Measurements from ENCODE around the gene PSMC3. TPM values are rescaled to one million over a fixed set of nuclear protein-coding genes. Genes with fewer than 3 reads are reported as not detected.

The PSMC3 gene
- total RNA-seq, 2 experiments from 2014 or later = 137 to 140 TPM

DNA sequence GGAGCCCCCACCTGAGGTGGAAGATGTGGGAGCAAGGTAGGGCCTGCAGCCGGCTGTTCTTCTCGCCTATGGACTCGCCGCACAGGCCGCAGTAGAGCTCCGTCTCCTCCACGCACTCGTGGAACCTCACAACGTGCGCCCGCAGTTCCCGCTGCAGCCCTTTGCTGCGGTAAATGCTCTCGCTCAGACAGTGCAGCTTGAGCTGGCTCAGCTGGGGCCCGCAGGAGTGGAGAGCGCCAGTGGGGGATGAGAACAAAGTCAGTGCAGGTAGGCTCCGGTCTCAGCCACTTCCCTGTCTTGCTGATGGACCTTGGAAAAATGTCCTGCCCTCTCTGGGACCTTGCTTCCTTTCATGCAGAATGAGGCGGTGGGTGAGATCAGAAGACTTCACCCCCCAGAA is 12.5 kb upstream of the PSMC3 start:
- Mint-ChIP-seq H3K4me3 (no peak overlapping the region), H3K27ac (no peak overlapping the region), H3K4me1 (ENCODE audit: low read depth) (peaks cover 6% of the 10 kb centered on the region), H3K9me3 (no peaks in the 10 kb centered on the region), H3K27me3 (no peaks in the 10 kb centered on the region), H3K36me3 (ENCODE audit: low read depth) (no peaks in the 10 kb centered on the region)
- intact Hi-C loops (cut with micrococcal nuclease) = no loop called here
- ChIA-PET POLR2A (interaction anchor here (2.6 kb wide), 1 partner anchor 12 kb away, joined by 12 read pairs; the partner anchor contains the start of gene PSMC3), CTCF (no interaction called here)
- no peak for ATAC-seq
- DNase-seq = no peak
- TF ChIP-seq, protein P1, sequence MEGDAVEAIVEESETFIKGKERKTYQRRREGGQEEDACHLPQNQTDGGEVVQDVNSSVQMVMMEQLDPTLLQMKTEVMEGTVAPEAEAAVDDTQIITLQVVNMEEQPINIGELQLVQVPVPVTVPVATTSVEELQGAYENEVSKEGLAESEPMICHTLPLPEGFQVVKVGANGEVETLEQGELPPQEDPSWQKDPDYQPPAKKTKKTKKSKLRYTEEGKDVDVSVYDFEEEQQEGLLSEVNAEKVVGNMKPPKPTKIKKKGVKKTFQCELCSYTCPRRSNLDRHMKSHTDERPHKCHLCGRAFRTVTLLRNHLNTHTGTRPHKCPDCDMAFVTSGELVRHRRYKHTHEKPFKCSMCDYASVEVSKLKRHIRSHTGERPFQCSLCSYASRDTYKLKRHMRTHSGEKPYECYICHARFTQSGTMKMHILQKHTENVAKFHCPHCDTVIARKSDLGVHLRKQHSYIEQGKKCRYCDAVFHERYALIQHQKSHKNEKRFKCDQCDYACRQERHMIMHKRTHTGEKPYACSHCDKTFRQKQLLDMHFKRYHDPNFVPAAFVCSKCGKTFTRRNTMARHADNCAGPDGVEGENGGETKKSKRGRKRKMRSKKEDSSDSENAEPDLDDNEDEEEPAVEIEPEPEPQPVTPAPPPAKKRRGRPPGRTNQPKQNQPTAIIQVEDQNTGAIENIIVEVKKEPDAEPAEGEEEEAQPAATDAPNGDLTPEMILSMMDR (IDR thresholded peaks at IDR 0.05) = no peak

DNA sequence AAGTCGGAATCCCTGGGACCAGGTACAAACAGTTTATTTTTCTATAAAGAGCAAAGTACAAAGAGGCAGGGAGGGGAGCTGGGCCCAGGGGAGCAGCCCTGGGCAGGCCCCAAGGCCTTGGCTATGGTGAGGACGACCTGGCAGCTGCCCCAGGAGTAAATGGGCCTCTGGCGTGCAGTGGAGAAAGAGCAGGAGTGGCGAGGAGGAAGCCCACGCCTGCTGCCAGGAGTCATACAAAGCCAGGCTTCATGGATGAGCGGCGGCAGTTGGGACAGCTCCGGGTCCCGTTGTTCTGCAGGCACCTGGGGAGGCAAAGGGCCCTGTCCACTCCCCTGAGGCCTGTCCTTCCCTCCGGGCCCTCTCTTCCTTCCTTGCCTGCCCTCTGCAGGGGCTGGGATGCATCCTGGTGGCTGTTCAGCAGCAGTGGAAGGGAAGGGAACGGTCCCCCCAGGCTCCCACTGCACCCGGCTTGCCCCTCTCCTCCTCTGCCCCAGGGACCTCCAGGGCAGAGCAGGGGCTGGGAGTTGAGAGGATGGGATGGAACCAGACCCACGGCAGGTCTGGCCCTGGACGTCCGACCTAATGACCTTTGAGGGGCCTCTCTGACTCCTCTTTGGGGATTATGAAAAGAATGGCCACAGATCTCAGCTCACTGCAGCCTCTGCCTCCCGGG is 11.6 kb upstream of the PSMC3 start:
- H3K27me3 Mint-ChIP-seq = no peaks in the 10 kb centered on the region
- H3K27ac Mint-ChIP-seq = no peak overlapping the region
- TF ChIP-seq, protein P1 (IDR thresholded peaks at IDR 0.05) = no peak
- H3K4me3 Mint-ChIP-seq = no peak overlapping the region
- CTCF ChIA-PET = no interaction called here
- H3K36me3 Mint-ChIP-seq (ENCODE audit: low read depth) = no peaks in the 10 kb centered on the region
- POLR2A ChIA-PET = interaction anchor here (2.6 kb wide), 1 partner anchor 11 kb away, joined by 12 read pairs; the partner anchor contains the start of gene PSMC3
- no peaks in the 10 kb centered on the region for H3K9me3 Mint-ChIP-seq
- intact Hi-C loops (cut with micrococcal nuclease) = no loop called here
- no peak for DNase-seq
- ATAC-seq = no peak
- no peaks in the 10 kb centered on the region for H3K4me1 Mint-ChIP-seq (ENCODE audit: low read depth)

DNA sequence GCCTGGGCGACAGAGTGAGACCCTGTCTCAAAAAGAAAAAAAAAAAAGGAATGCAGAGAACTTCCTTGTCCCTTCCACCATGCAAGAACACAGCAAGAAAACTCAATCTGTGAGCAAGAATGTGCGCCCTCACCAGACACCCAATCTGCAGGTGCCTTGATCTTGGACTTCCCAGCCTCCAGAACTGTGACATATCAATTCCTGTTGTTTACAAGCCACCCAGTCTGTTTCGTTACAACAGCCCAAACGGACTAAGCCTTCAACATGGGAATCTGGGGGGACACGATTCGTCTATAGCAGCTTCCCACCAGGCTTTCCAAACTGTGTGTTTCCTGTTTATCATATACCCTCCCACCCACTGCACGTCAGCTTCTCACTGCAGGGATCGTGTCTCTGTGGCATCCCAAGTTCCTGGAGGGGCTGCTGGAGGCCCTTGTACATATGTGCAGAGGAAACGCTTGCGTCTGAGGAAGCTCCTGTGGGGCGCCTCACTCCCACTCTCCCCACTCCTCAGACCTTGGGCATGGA is 11.0 kb upstream of the PSMC3 start:
- H3K4me3 Mint-ChIP-seq = no peak overlapping the region

DNA sequence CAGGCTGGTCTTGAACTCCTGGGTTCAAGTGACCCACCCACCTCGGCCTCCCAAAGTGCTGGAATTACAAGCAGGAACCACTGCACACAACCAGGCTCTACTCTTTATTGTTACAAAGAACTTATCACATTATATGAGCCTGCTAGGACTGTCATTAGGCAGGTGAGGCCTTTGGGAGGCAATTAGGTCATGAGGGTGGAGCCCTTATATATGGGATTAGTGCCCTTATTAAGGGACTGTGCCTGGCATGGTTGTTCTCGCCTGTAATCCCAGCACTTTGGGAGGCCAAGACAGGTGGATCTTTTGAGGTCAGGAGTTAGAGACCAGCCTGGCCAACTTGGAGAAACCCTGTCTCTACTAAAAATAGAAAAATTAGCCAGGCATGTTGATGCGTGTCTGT is 10.5 kb upstream of the PSMC3 start:
- no peaks in the 10 kb centered on the region for H3K27me3 Mint-ChIP-seq
- ChIA-PET CTCF (no interaction called here), POLR2A (interaction anchor here (2.6 kb wide), 1 partner anchor 10 kb away, joined by 12 read pairs; the partner anchor contains the start of gene PSMC3)
- no peak overlapping the region for H3K4me3 Mint-ChIP-seq
- intact Hi-C loops (cut with micrococcal nuclease) = no loop called here
- TF ChIP-seq, protein P1 (IDR thresholded peaks at IDR 0.05) = no peak
- H3K4me1 Mint-ChIP-seq (ENCODE audit: low read depth) = no peaks in the 10 kb centered on the region
- no peak for ATAC-seq
- no peaks in the 10 kb centered on the region for H3K36me3 Mint-ChIP-seq (ENCODE audit: low read depth)
- DNase-seq = no peak
- H3K27ac Mint-ChIP-seq = no peak overlapping the region
- H3K9me3 Mint-ChIP-seq = no peaks in the 10 kb centered on the region

More for the DNA sequence above, 11.0 kb upstream of the PSMC3 start:
- Mint-ChIP-seq H3K36me3 (ENCODE audit: low read depth) (no peaks in the 10 kb centered on the region), H3K27me3 (no peaks in the 10 kb centered on the region), H3K27ac (no peak overlapping the region), H3K9me3 (no peaks in the 10 kb centered on the region), H3K4me1 (ENCODE audit: low read depth) (no peaks in the 10 kb centered on the region)
- ATAC-seq = no peak
- ChIA-PET CTCF (no interaction called here), POLR2A (interaction anchor here (2.6 kb wide), 1 partner anchor 11 kb away, joined by 12 read pairs; the partner anchor contains the start of gene PSMC3)
- TF ChIP-seq, protein P1 (IDR thresholded peaks at IDR 0.05) = no peak
- DNase-seq = no peak
- intact Hi-C loops (cut with micrococcal nuclease) = no loop called here

DNA sequence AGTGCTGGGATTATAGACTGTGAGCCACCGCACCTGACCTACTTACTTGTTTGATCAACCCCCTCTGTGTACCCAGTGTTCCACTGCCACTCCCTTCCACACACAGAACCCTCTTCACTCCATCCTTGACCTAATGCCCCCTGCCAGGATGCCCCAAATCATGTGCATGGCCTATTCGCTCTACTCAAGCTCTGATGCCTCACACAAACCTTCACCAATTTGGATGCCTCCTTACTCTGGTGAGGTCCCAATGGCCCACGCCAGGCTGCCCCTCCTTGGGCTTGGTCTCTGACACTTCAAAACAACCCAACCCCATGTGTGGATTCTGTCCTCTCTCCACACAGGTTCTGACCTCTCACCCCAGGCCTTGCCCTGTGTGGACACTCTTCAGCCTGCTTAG is 9.4 kb upstream of the PSMC3 start:
- DNase-seq (no peak), ATAC-seq (no peak)

More for the DNA sequence above, 9.4 kb upstream of the PSMC3 start:
- Mint-ChIP-seq H3K4me3 (no peak overlapping the region), H3K9me3 (no peaks in the 10 kb centered on the region), H3K36me3 (ENCODE audit: low read depth) (no peaks in the 10 kb centered on the region), H3K4me1 (ENCODE audit: low read depth) (no peaks in the 10 kb centered on the region), H3K27ac (no peak overlapping the region), H3K27me3 (no peaks in the 10 kb centered on the region)
- ChIA-PET POLR2A (no interaction called here), CTCF (interaction anchor here (0.9 kb wide), 1 partner anchor 62 kb away, joined by 3 read pairs; no protein-coding TSS in a partner anchor)
- TF ChIP-seq, protein P1 (IDR thresholded peaks at IDR 0.05) = no peak
- intact Hi-C loops (cut with micrococcal nuclease) = no loop called here
